H9 (cell line): Measurements from ENCODE around the gene CERCAM. TPM values are rescaled to one million over a fixed set of nuclear protein-coding genes. Genes with fewer than 3 reads are reported as not detected.
A peak's percentile ranks its signal among the peaks of the same experiment; 100 is the strongest.

Source experiments
- DNase-seq: peaks from one replicate; pipeline ENCODE4 v3.0.0-alpha.2; 2017
- H2AFZ ChIP-seq: one replicate; pipeline ENCODE4 v1.6.1; 2013; ENCODE audit warnings: mild to moderate bottlenecking, low read length, control low read depth, moderate library complexity
- H2AK5ac ChIP-seq: 2 replicates; pipeline ENCODE4 v1.6.1; 2013; ENCODE audit warnings: low read length, control low read depth, mixed read lengths; ENCODE audit not compliant: insufficient read length
- H2BK120ac ChIP-seq: one replicate; pipeline ENCODE4 v1.6.1; 2013; ENCODE audit warnings: low read depth, mild to moderate bottlenecking, low read length, control low read depth, inconsistent platforms; ENCODE audit not compliant: poor library complexity, severe bottlenecking
- H2BK12ac ChIP-seq: 2 replicates; pipeline ENCODE4 v1.6.1; 2013; ENCODE audit warnings: low read length, control low read depth, mixed read lengths, low read depth; ENCODE audit not compliant: insufficient read length
- H2BK15ac ChIP-seq: 2 replicates; pipeline ENCODE4 v1.6.1; 2013; ENCODE audit warnings: low read depth, low read length, control low read depth
- H2BK20ac ChIP-seq: one replicate; pipeline ENCODE4 v1.6.1; 2013; ENCODE audit warnings: low read depth, mild to moderate bottlenecking, low read length, control low read depth, inconsistent platforms; ENCODE audit not compliant: poor library complexity, severe bottlenecking
- H2BK5ac ChIP-seq: 2 replicates; pipeline ENCODE4 v1.6.1; 2013; ENCODE audit warnings: low read length, control low read depth, mixed read lengths; ENCODE audit not compliant: insufficient read length
- H3K14ac ChIP-seq: 2 replicates; pipeline ENCODE4 v1.6.1; 2013; ENCODE audit warnings: low read length, control low read depth; ENCODE audit not compliant: insufficient read depth
- H3K18ac ChIP-seq: 2 replicates; pipeline ENCODE4 v1.6.1; 2013; ENCODE audit warnings: low read depth, mild to moderate bottlenecking, mixed read lengths, low read length, control low read depth; ENCODE audit not compliant: insufficient read length
- H3K23ac ChIP-seq: 2 replicates; pipeline ENCODE4 v1.6.1; 2013; ENCODE audit warnings: low read length, control low read depth, mixed read lengths, low read depth; ENCODE audit not compliant: insufficient read length
- H3K23me2 ChIP-seq: 2 replicates; pipeline ENCODE4 v1.6.1; 2013; ENCODE audit warnings: low read depth, mild to moderate bottlenecking, mixed read lengths, low read length, control low read depth; ENCODE audit not compliant: insufficient read length, poor library complexity, severe bottlenecking
- H3K27ac ChIP-seq: 2 replicates; pipeline ENCODE4 v1.5.1; 2013; ENCODE audit warnings: low read length, control low read depth, mixed read lengths, low read depth; ENCODE audit not compliant: insufficient read length
- H3K27me3 ChIP-seq: 2 replicates; pipeline ENCODE4 v1.6.1; 2013; ENCODE audit warnings: low read length, control low read depth, inconsistent platforms; ENCODE audit not compliant: insufficient read depth
- H3K4ac ChIP-seq: 2 replicates; pipeline ENCODE4 v1.6.1; 2013; ENCODE audit warnings: low read depth, mild to moderate bottlenecking, control low read depth, inconsistent platforms, low read length, moderate library complexity
- H3K4me1 ChIP-seq: 2 replicates; pipeline ENCODE4 v1.6.1; 2013; ENCODE audit warnings: low read length, control low read depth, inconsistent platforms; ENCODE audit not compliant: insufficient read depth
- H3K4me2 ChIP-seq: 2 replicates; pipeline ENCODE4 v1.6.1; 2013; ENCODE audit warnings: low read length, control low read depth, mixed read lengths; ENCODE audit not compliant: insufficient read length, insufficient read depth
- H3K56ac ChIP-seq: 2 replicates; pipeline ENCODE4 v1.6.1; 2013; ENCODE audit warnings: low read depth, mild to moderate bottlenecking, mixed read lengths, low read length, control low read depth; ENCODE audit not compliant: insufficient read length
- H3K79me1 ChIP-seq: 2 replicates; pipeline ENCODE4 v1.6.1; 2013; ENCODE audit warnings: low read depth, mild to moderate bottlenecking, moderate library complexity, low read length, control low read depth, inconsistent platforms; ENCODE audit not compliant: insufficient read depth, poor library complexity, severe bottlenecking
- H3K79me2 ChIP-seq: 2 replicates; pipeline ENCODE4 v1.6.1; 2013; ENCODE audit warnings: low read length, control low read depth, inconsistent platforms; ENCODE audit not compliant: insufficient read depth
- H3K9ac ChIP-seq: 2 replicates; pipeline ENCODE4 v1.6.1; 2013; ENCODE audit warnings: low read length, control low read depth, mixed read lengths; ENCODE audit not compliant: insufficient read length; ENCODE audit errors: extremely low read depth
- H3K9me3 ChIP-seq: one replicate; pipeline ENCODE4 v1.6.1; 2013; ENCODE audit warnings: low read depth, low read length, inconsistent platforms; ENCODE audit not compliant: control insufficient read depth
- H3T11ph ChIP-seq: one replicate; pipeline ENCODE4 v1.6.1; 2013; ENCODE audit warnings: mild to moderate bottlenecking, low read length, control low read depth, inconsistent platforms
- H4K20me1 ChIP-seq: one replicate; pipeline ENCODE4 v1.6.1; 2013; ENCODE audit not compliant: control insufficient read depth, insufficient read length, insufficient read depth
- H4K5ac ChIP-seq: 2 replicates; pipeline ENCODE4 v1.6.1; 2013; ENCODE audit warnings: low read depth, mild to moderate bottlenecking, mixed read lengths, low read length, control low read depth; ENCODE audit not compliant: insufficient read length
- H4K8ac ChIP-seq: replicated peaks from 2 replicates; pipeline ENCODE4 v1.6.1; 2013; ENCODE audit warnings: low read length, control low read depth, mixed read lengths, low read depth; ENCODE audit not compliant: insufficient read length
- H4K91ac ChIP-seq: 2 replicates; pipeline ENCODE4 v1.6.1; 2013; ENCODE audit warnings: low read depth, mild to moderate bottlenecking, moderate library complexity, mixed read lengths, low read length, control low read depth; ENCODE audit not compliant: insufficient read length
- H3K27ac Mint-ChIP-seq, 3 experiments: 2 replicates in 2 of 3; 3 replicates in 1 of 3; pipeline ENCODE4 v1.8.0; 2020 to 2021; ENCODE audit warnings: mixed read lengths in 3 of 3, mild to moderate bottlenecking in 1 of 3, moderate library complexity in 1 of 3
- H3K27me3 Mint-ChIP-seq: 2 replicates; pipeline ENCODE4 v1.8.0; 2021; ENCODE audit warnings: low read depth, mild to moderate bottlenecking, moderate library complexity, mixed read lengths
- H3K36me3 Mint-ChIP-seq, 3 experiments: 2 replicates in 2 of 3; 3 replicates in 1 of 3; pipeline ENCODE4 v1.8.0; 2020 to 2021; ENCODE audit warnings: low read depth in 3 of 3, mixed read lengths in 3 of 3; ENCODE audit not compliant: insufficient read depth in 1 of 3
- H3K4me1 Mint-ChIP-seq, 2 experiments: 2 replicates each; pipeline ENCODE4 v1.8.0; 2020; ENCODE audit warnings: mixed read lengths in 2 of 2
- H3K4me3 Mint-ChIP-seq, 2 experiments: 2 replicates in 1 of 2; 3 replicates in 1 of 2; pipeline ENCODE4 v1.8.0; 2020 to 2021; ENCODE audit warnings: mild to moderate bottlenecking in 2 of 2, mixed read lengths in 2 of 2, moderate library complexity in 1 of 2
- H3K9me3 Mint-ChIP-seq, 2 experiments: 2 replicates in 1 of 2; 3 replicates in 1 of 2; pipeline ENCODE4 v1.8.0; 2020; ENCODE audit warnings: mild to moderate bottlenecking in 2 of 2, mixed read lengths in 2 of 2, moderate library complexity in 1 of 2
- WGBS: extraction: QIAGEN DNeasy Blood & Tissue Kit; methylation state at CpG from one replicate; pipeline ENCODE4 v1.1.7; 2013; ENCODE audit warnings: missing lambda C conversion rate, low lambda C conversion rate, mixed read lengths; ENCODE audit not compliant: insufficient read length; ENCODE audit errors: extremely low coverage; 5-methylcytosine and 5-hydroxymethylcytosine counted together
- total RNA-seq: library from RNA; stranded (reverse); gene quantifications from 2 replicates; pipeline ENCODE4 v1.2.1, GENCODE V29; 2021
- TF ChIP-seq, protein P1 (sequence below): fragments of 200-600 bp; sonication (generic); conservative IDR thresholded peaks from 3 replicates; pipeline ENCODE4 v1.8.0; 2021; ENCODE audit warnings: antibody characterized with exemption, mild to moderate bottlenecking

Gene CERCAM
- total RNA-seq, 1 experiment from 2014 or later, result 5.4 TPM

GRCh38 chr9:128429513-128430086 is 8.9 kb downstream of the CERCAM start:
- no peak overlapping the region for H2AFZ ChIP-seq
- no CpG with 5 or more reads among the region's 13 CpGs for WGBS
- H2BK120ac ChIP-seq, result no peak overlapping the region
- H3K27ac ChIP-seq, result no peak overlapping the region
- H2BK12ac ChIP-seq, result no peak overlapping the region
- TF ChIP-seq, protein P1, sequence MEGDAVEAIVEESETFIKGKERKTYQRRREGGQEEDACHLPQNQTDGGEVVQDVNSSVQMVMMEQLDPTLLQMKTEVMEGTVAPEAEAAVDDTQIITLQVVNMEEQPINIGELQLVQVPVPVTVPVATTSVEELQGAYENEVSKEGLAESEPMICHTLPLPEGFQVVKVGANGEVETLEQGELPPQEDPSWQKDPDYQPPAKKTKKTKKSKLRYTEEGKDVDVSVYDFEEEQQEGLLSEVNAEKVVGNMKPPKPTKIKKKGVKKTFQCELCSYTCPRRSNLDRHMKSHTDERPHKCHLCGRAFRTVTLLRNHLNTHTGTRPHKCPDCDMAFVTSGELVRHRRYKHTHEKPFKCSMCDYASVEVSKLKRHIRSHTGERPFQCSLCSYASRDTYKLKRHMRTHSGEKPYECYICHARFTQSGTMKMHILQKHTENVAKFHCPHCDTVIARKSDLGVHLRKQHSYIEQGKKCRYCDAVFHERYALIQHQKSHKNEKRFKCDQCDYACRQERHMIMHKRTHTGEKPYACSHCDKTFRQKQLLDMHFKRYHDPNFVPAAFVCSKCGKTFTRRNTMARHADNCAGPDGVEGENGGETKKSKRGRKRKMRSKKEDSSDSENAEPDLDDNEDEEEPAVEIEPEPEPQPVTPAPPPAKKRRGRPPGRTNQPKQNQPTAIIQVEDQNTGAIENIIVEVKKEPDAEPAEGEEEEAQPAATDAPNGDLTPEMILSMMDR, result 0 out of 3 replicates have a peak, but pooled peaks have one; percentile 16
- Mint-ChIP-seq H3K36me3 (no peaks in the 10 kb centered on the region), H3K4me3 (no peak overlapping the region), H3K4me1 (peaks cover 7 to 10% of the 10 kb centered on the region in 2 experiments; a peak in 3 of 4 replicates), H3K27me3 (peaks cover 5% of the 10 kb centered on the region), H3K27ac (no peak overlapping the region), H3K9me3 (no peaks in the 10 kb centered on the region)
- no peak for DNase-seq
- H3K9me3 ChIP-seq, result no peaks in the 10 kb centered on the region
- no peak overlapping the region for H2BK15ac ChIP-seq
- no peak overlapping the region for H3T11ph ChIP-seq
- no peak overlapping the region for H3K23ac ChIP-seq
- no peaks in the 10 kb centered on the region for H3K79me2 ChIP-seq
- H3K4me1 ChIP-seq, result no peaks in the 10 kb centered on the region
- no peak overlapping the region for H2BK20ac ChIP-seq
- H3K4me2 ChIP-seq, result no peak overlapping the region
- no peak overlapping the region for H3K9ac ChIP-seq
- no peak overlapping the region for H4K8ac ChIP-seq
- H3K4ac ChIP-seq, result no peak overlapping the region
- no peak overlapping the region for H2BK5ac ChIP-seq
- H2AK5ac ChIP-seq, result no peak overlapping the region
- no peak overlapping the region for H3K14ac ChIP-seq
- H4K91ac ChIP-seq, result no peak overlapping the region
- no peaks in the 10 kb centered on the region for H3K27me3 ChIP-seq
- no peak overlapping the region for H3K56ac ChIP-seq
- H4K20me1 ChIP-seq, result no peaks in the 10 kb centered on the region
- H3K18ac ChIP-seq, result no peak overlapping the region
- no peaks in the 10 kb centered on the region for H3K23me2 ChIP-seq
- no peaks in the 10 kb centered on the region for H3K79me1 ChIP-seq
- H4K5ac ChIP-seq, result no peak overlapping the region
